Measurements from ENCODE around the gene PLCH1.

DNA sequence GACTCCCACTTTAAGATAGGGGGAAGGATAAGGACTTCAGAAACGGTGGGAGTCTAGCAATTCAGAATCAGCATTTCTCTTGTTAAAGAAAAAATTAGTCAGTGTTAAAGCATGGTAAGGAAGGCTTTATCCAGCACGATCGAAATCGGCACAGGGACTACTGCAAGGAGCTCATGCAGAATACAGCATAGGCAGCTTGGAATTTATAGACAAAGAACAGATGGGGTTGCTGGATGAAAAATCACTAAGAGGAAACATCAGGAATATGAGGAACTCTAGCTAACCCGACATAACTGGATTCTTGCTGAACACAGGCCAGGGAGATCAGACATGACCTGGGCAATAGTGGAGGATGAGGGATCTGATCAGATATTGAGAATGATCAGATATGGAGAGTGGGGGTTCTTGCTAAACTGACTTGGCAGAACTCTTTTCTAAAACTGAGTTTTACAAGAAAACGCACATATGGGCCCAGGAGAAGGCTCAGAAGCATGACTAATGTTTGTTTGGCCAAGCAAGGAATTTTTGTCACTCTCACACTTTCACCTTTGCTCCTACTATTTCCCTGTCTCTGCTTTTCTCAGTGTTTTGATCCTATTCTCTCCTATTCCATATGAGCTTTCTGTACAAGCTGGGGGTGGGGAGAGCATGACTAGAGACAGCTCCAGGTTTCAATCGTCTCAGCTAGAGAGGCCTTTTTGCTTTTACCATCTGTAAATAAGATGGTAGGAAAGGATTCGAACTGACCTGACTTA lies 3.9 kb upstream of the PLCH1 start:
- TF ChIP-seq CTCF (IDR thresholded peaks at IDR 0.05; ENCODE audit: poor library complexity) (no peak), EZH2 (IDR thresholded peaks at IDR 0.05; ENCODE audit: borderline replicate concordance) (no peak), EZH2phosphoT487 (IDR thresholded peaks at IDR 0.05; ENCODE audit: low read depth, severe bottlenecking, unreplicated experiment) (no peak)

Measured in hepatocyte (in vitro differentiated cells).